Middle frontal gyrus (tissue), 1 donor: ENCODE measurements around the gene NHLRC2.

Experiments used
- DNase-seq: peaks from one replicate; pipeline ENCODE4 v3.0.0-alpha.2; 2015; ENCODE audit warnings: low spot score; ENCODE audit errors: extremely low spot score

The NHLRC2 gene

DNA sequence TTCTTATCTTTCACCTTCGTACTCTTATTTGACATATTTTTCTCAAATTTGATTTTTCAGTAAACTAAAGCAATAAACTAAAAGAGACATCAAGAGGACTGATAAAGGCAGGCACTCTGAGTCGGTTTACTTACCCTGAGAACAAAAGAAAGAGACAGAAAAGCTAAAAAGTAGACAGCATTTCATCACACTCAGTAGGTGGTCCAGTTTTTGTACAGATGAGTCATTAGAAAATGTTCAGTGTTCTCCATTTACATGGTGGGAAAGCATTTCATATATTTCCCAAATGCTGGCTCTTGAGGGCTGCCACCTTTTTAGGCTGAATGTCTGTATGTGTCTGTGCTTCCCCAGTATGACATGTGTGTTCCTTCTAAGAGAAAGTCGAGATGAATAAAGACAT lies 52.7 kb downstream of the NHLRC2 start:
- no peak for DNase-seq

DNA sequence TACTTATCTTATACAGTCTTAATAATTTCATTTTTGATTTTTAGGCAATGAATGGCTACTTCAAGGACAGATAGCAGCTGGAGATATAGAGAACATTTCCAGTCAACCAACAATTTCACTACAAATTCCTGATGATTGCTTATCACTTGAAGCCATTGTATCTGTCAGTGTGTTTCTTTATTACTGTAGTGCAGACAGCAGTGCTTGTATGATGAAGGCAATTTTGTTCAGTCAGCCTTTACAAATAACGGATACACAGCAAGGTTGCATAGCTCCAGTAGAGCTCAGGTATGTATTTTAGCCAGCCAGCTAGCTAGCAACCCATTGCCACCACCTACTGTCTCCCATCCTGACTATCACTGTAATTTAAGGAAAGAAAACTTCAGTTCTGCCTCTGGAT lies 53.8 kb downstream of the NHLRC2 start:
- DNase-seq = no peak

GRCh38 chr10:113911113-113911512 lies 56.7 kb downstream of the NHLRC2 start:
- DNase-seq = no peak

DNA sequence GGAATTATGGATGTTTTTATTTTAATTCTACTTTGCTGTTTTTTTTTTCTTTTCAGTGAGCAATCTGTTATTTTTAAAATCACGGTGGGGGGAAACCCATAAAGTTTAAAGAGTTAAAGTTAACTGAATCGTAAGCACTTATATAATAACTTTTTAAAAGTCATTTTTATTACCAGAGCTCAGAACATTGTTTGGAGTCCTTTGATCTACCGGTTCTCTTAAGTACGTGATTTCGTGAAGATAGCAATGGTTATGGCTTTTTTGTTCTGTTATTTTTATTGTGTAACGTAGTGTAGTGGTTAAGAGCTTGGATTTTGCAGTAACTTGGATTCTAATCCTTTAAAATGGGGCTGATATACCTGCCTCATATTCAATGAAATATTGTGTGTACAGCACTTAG lies 57.4 kb downstream of the NHLRC2 start:
- no peak for DNase-seq

GRCh38 chr10:113912582-113912981 lies 58.1 kb downstream of the NHLRC2 start:
- DNase-seq = no peak

GRCh38 chr10:113914956-113915355 lies 60.5 kb downstream of the NHLRC2 start:
- no peak for DNase-seq

- no peak for DNase-seq
Observed at GRCh38 chr10:113915540-113915939, 61.1 kb downstream of the NHLRC2 start.

DNA sequence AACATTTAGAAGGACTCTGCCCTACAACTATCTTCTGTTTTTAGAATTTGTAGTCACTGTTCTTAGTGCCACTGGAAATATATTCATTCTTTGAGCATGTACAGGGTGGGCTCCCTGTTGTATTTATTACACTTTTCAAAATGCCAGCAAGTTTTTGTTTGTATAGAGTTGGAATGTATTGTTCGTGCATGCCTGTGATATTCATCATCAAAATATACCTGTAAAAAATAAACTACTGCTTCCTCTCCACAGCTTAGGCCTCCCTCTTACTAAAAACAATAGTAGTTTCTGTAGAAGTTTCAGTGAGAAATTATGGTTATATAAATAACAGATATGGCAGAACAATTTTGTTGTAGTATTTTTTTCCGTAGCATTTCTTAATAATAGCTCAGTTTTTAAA lies 61.6 kb downstream of the NHLRC2 start:
- no peak for DNase-seq

DNA sequence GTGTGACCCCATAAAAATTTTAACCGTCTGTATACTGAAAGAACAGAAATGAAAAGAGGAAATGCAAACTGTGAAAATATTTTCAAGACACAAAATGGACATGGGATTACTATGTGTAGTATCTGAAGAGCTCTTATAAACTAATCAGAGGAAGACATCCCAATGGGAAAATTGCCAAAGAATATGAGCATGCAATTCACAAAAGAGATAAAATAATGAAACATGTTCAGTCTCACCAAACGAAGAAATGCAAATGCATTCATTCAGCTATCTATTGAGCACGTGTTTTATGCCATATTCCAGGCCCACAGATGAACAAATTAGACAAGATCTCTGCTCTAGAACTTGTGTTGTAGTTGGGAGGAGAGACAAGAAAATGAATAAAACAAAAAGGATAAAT lies 63.2 kb downstream of the NHLRC2 start:
- DNase-seq = no peak

GRCh38 chr10:113920114-113920513 lies 65.7 kb downstream of the NHLRC2 start:
- no peak for DNase-seq

DNA sequence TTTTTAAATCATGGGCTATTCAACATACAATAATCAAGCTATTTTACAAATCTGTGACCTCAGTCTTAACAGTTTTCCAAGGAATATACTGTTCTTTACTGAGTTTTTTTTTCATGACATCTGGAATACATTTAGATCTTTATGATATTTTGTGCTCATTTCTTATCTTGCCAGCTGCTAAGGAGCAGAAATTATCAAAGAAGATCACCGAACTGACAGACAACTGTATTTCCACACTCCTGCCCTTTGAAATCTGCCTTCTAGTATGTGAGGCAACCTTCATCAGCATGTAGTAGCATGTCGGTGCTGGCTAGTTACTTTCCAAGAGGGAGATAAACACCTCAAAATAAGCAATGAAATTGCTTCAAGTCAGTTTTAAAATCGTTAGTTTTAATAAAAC lies 66.4 kb downstream of the NHLRC2 start:
- no peak for DNase-seq

- DNase-seq = no peak
Observed at GRCh38 chr10:113921561-113922370, 67.3 kb downstream of the NHLRC2 start.

DNA sequence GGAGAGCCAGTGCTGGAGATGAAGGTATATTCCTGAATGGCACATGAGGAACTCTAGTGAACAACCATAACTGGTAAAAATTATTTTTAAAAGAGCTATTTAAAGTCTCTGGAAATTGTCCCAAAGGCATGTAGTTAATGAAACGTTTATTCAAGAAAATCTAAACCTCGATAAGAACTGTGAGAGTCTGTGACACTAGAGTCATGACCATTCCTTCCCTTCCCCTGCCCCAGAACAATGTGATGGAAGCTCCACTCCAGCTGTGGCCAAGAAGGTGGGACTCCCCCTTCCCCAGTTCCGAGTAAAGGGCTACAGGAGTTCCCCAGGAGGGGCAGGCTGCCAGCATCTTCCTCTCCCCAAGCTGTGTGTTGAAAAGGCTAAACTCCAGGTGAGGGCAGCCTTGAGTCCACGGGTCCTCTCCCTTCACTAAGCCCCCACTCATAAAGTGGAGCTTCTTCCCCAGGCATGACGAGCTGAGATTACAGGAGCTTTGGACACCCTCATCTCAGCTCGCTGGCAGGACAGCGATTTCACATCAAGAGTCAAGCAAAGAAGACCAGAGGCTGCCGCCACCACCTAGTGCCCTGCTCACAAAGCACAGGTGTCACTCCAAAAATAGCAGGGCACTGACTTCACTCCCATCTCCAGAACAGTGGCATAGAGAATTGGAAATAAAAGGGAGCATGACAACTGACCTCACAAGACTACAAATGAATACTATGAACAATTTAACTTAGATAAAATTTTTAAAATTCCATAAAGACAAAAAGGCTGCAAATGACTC lies 68.5 kb downstream of the NHLRC2 start:
- DNase-seq = no peak

GRCh38 chr10:113924186-113924585 lies 69.7 kb downstream of the NHLRC2 start:
- no peak for DNase-seq

DNA sequence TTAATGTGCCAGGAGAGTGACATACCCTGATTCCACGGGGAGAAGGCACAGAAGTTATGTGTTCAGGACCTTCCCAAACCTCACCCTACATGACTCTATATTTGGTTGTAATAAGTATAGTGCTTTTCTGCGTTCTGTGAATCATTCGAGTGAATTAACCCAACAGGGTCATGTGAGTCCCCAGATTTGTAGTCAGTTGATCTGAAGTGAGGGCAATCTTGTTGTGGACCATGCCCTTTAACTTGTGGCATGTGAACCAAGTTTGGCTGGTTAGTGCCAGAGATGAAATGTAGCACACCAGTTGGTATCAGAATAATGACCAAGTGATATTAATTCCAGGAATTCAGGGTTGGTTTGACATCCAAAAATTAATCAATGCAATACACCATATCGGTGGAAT lies 70.2 kb downstream of the NHLRC2 start:
- no peak for DNase-seq

GRCh38 chr10:113927440-113927839 lies 73.0 kb downstream of the NHLRC2 start:
- DNase-seq = no peak

DNA sequence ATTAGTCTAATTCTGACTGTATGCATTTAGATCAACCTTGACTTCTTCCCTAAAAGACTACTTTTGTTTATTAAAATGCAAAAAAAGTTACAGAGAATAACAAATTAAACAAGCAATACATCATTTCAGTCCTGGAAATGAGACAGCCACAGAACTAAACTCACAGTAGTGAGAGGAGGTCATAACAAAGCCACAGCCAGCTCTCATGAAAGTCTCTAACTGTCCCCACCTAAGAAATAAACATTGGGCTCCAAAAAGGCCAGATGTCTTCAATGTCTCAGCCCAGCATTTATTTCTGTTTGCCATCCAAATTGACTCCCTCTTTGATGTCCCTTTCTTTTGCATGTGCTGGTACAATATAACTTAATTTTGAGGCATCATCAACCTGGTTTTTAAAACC lies 74.4 kb downstream of the NHLRC2 start:
- no peak for DNase-seq

GRCh38 chr10:113929522-113929921 lies 75.1 kb downstream of the NHLRC2 start:
- no peak for DNase-seq

GRCh38 chr10:113930482-113931057 lies 76.1 kb downstream of the NHLRC2 start:
- DNase-seq = no peak

- DNase-seq = no peak
Observed at GRCh38 chr10:113932854-113933253, 78.4 kb downstream of the NHLRC2 start.

DNA sequence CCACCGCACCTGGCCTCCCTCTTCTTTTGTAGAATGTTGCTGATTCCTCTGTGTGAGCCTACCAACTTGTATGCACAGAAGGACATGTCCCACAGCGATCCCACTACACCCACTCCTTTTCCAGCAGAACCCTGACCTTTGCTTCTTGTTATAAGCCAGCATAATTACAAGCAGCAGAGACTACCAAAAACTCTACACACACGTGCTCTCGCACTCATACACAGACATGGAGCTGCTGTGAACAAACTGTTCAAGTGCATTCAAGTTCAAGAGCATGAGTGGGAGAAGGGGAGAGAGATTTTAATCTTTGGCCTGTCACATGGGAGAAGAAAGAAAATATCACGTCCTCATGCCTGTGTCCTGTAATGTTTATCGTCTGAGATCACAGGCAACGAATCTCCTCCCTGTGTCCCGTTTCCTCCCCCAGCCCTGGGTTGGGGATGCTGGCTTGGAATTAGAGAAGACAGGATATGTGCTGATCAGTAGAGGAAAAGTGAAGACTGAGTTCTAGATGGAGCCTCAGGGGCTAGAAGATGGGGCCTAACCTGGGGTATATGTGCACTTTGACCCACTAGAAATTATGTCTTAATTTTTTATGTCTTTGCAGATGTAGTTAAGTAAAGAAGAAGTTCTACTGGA lies 79.6 kb downstream of the NHLRC2 start:
- no peak for DNase-seq

DNA sequence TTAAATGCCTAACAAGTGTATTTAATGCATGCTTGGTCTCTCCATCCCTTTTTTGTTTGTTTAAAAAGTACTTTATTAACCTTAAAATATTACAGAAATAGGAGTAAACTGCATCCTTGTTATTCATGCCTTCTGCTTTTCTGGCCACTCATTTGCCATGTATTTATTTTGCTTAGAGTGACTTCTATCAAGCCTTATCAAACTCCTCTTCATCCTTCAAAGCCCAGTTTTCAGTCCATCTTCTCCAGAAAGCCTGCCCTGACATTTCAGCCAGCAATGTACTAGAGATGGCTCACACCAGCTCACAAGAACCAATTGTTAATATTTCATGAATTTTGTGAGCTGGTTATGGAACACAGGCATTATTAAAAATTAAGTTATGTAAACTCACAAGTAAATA lies 82.8 kb downstream of the NHLRC2 start:
- no peak for DNase-seq
